H1 (cell line): Measurements from ENCODE around the gene PAX4. TPM values are rescaled to one million over a fixed set of nuclear protein-coding genes. Genes with fewer than 3 reads are reported as not detected.
A peak's percentile ranks its signal among the peaks of the same experiment; 100 is the strongest.

Source experiments
- BCL11A ChIP-seq, 2 experiments: IDR thresholded peaks; one replicate each; pipeline ENCODE4 v1.6.1; 2011; ENCODE audit warnings: low read depth in 2 of 2, low read length in 2 of 2, mild to moderate bottlenecking in 2 of 2
- CREB1 ChIP-seq: IDR thresholded peaks from 2 replicates; pipeline ENCODE4 v1.6.1; 2012; ENCODE audit warnings: inconsistent platforms
- EGR1 ChIP-seq: IDR thresholded peaks from 2 replicates; pipeline ENCODE4 v1.6.1; 2011; ENCODE audit warnings: low read depth, low read length, borderline replicate concordance
- EZH2 ChIP-seq: fragments of 200-600 bp; sonication (generic); IDR thresholded peaks from 2 replicates; pipeline ENCODE4 v1.7.1; 2012; ENCODE audit warnings: low read depth, mild to moderate bottlenecking, moderate library complexity, low read length, inconsistent platforms; ENCODE audit not compliant: severe bottlenecking
- GTF2F1 ChIP-seq: IDR thresholded peaks from 2 replicates; pipeline ENCODE4 v1.6.1; 2012; ENCODE audit warnings: low read depth, low read length, improper control_type of control experiment, borderline replicate concordance
- KDM4A ChIP-seq: IDR thresholded peaks from one replicate; pipeline ENCODE4 v1.7.1; 2012; ENCODE audit warnings: low read depth, mild to moderate bottlenecking, moderate library complexity, low read length, inconsistent platforms; ENCODE audit not compliant: severe bottlenecking
- KDM5A ChIP-seq: fragments of 200-600 bp; IDR thresholded peaks from 2 replicates; pipeline ENCODE4 v1.7.1; 2012; ENCODE audit warnings: mild to moderate bottlenecking, low read length, inconsistent platforms, mixed read lengths
- PHF8 ChIP-seq: fragments of 200-600 bp; sonication (generic); conservative IDR thresholded peaks from 2 replicates; pipeline ENCODE4 v1.7.1; 2012; ENCODE audit warnings: low read depth, mild to moderate bottlenecking, inconsistent platforms, low read length, moderate library complexity
- POLR2A ChIP-seq, 2 experiments: IDR thresholded peaks; 1 replicate in 1 of 2; 2 replicates in 1 of 2; pipeline ENCODE4 v1.6.1; 2011; ENCODE audit warnings: low read depth in 2 of 2, low read length in 2 of 2, mild to moderate bottlenecking in 2 of 2; ENCODE audit errors: control extremely low read depth in 1 of 2
- POLR2AphosphoS5 ChIP-seq: IDR thresholded peaks from 2 replicates; pipeline ENCODE4 v1.6.1; 2011; ENCODE audit warnings: low read depth, low read length
- RAD21 ChIP-seq, 2 experiments: IDR thresholded peaks in 1 of 2; conservative IDR thresholded peaks in 1 of 2; 2 replicates each; pipeline ENCODE4 v1.6.1; 2011; ENCODE audit warnings: low read depth in 2 of 2, low read length in 2 of 2, improper control_type of control experiment in 1 of 2, inconsistent platforms in 1 of 2, mild to moderate bottlenecking in 1 of 2, moderate library complexity in 1 of 2
- RBBP5 ChIP-seq: IDR thresholded peaks from 2 replicates; pipeline ENCODE4 v1.7.1; 2012; ENCODE audit warnings: low read depth, mild to moderate bottlenecking, inconsistent platforms, low read length, moderate library complexity, borderline replicate concordance
- SIN3A ChIP-seq, 2 experiments: IDR thresholded peaks in 1 of 2; conservative IDR thresholded peaks in 1 of 2; 2 replicates each; pipeline ENCODE4 v1.6.1; 2011 to 2012; ENCODE audit warnings: low read length in 2 of 2, improper control_type of control experiment in 1 of 2, low read depth in 1 of 2, mild to moderate bottlenecking in 1 of 2
- SP2 ChIP-seq: IDR thresholded peaks from 2 replicates; pipeline ENCODE4 v1.6.1; 2012; ENCODE audit warnings: mild to moderate bottlenecking, low read length, inconsistent platforms
- SRF ChIP-seq: IDR thresholded peaks from 2 replicates; pipeline ENCODE4 v1.6.1; 2011; ENCODE audit warnings: mild to moderate bottlenecking, low read depth, low read length, moderate library complexity
- TAF1 ChIP-seq: IDR thresholded peaks from 2 replicates; pipeline ENCODE4 v1.6.1; 2011; ENCODE audit warnings: mild to moderate bottlenecking, low read depth, low read length
- TBP ChIP-seq: IDR thresholded peaks from 2 replicates; pipeline ENCODE4 v1.6.1; 2011; ENCODE audit warnings: low read depth, low read length, improper control_type of control experiment
- YY1 ChIP-seq: IDR thresholded peaks from 2 replicates; pipeline ENCODE4 v1.6.1; 2011; ENCODE audit warnings: low read depth, mild to moderate bottlenecking, low read length
- polyA plus RNA-seq, 7 experiments: library from polyadenylated mRNA; depleted of rRNA in 3 of 7; stranded (reverse) in 5 of 7; unstranded in 2 of 7; fragments of >200 nt in 5 of 7; fragments of 200-250 nt in 2 of 7; gene quantifications; 1 replicate in 5 of 7; 2 replicates in 1 of 7; 4 replicates in 1 of 7; pipeline versions ENCODE4 v1.2.1 to v1.2.3, GENCODE V29; 2011 to 2013; ENCODE audit warnings: missing spikeins in 2 of 7, mixed read lengths in 2 of 7
- total RNA-seq: library from RNA; stranded (reverse); fragmentation: NEBNext Ultra II Directional; extraction: Animal tissue kit (Norgen Biotek cat#: 25700); gene quantifications from 2 replicates; pipeline ENCODE4 v1.2.1, GENCODE V29; 2021
- TF ChIP-seq, protein P1 (sequence below): IDR thresholded peaks from 2 replicates; pipeline ENCODE4 v1.6.1; 2012; ENCODE audit warnings: inconsistent platforms
- TF ChIP-seq, protein P2 (sequence below): IDR thresholded peaks from 2 replicates; pipeline ENCODE4 v1.6.1; 2012; ENCODE audit warnings: inconsistent platforms

Gene PAX4
- total and polyA plus RNA-seq, 2 of the 8 experiments (the other 6 are each of a cell fraction or from before 2014, with no cell fraction given), result 0.20 TPM; not detected in 1

DNA sequence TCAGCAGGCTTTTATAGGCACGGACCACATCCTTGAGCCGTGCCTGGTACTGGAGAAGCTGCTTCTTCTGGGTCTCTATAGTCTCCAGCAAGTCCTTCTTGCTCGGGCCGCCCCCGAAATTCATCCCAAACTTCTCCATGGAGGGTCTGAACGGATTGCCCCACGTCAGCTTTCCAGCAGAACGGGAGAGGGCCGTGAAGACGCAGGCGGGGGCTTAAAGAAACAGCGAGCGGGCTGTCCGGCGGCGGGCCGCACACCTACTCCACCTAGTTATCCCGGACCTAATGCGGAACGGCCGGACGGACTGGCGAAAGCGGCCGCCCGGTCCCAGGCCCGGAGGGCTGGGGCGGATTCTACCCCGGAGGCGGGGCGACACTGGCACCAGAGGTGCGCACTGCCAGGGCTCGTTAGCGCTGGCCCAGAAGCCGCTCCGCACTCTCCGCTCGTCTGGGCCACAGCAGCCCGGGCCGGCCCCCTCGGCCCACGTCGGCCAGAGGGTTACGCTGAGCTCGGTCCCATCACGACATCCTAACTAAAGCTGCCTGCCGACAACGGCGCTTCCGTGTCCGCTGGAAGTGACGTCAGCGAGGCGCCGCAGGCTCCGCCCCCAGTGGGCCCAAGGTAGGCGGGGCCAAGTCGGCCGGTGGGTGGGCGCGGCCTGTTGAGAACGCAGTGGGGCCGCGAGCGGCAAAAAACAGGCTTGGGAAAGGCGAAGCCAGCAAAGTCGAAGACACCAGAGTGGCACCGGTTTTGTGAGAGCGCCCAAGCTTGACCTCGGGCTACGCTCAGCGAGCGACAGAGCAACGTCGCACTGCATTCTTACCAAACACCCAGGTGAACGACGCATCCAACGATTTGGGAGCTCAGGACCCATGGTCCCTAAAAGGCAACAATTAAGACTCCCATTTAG, 32.6 kb downstream of the PAX4 start, which contains the start of gene GCC1 (continued):
- TF ChIP-seq, protein P1, sequence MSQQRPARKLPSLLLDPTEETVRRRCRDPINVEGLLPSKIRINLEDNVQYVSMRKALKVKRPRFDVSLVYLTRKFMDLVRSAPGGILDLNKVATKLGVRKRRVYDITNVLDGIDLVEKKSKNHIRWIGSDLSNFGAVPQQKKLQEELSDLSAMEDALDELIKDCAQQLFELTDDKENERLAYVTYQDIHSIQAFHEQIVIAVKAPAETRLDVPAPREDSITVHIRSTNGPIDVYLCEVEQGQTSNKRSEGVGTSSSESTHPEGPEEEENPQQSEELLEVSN, result peak; percentile 99
- TF ChIP-seq EZH2 (no peak), GTF2F1 (0 out of 2 replicates have a peak, but pooled peaks have one; percentile 70), TBP (peak; percentile 61; the same call in 1 of the 2 replicates), KDM5A (peak; percentile 64; the same call in 1 of the 2 replicates), RBBP5 (peak; percentile 80; the same call in 1 of the 2 replicates), KDM4A (peak; percentile 81), BCL11A (IDR thresholded peaks at IDR 0.05; ENCODE audit: low read depth in 2 of 2, low read length in 2 of 2) (no peak), YY1 (0 out of 2 replicates have a peak, but pooled peaks have one; percentile 32), CREB1 (peak; percentile 96), RAD21 (IDR thresholded peaks at IDR 0.05 in 1 of 2, conservative IDR thresholded peaks at IDR 0.05 in 1 of 2; ENCODE audit: low read depth in 2 of 2, low read length in 2 of 2) (no peak), POLR2A (IDR thresholded peaks at IDR 0.05; ENCODE audit: control extremely low read depth in 1 of 2, low read depth in 2 of 2, low read length in 2 of 2) (peak in 1 of 2 experiments; percentile 92; a peak in 2 of 3 replicates), SP2 (no peak), SRF (peak; percentile 57; the same call in 1 of the 2 replicates), SIN3A (conservative IDR thresholded peaks at IDR 0.05 in 1 of 2, IDR thresholded peaks at IDR 0.05 in 1 of 2; ENCODE audit: low read depth in 1 of 2, low read length in 2 of 2) (0 out of 4 replicates have a peak, but pooled peaks of 1 of the 2 experiments have one; percentile 62), POLR2AphosphoS5 (peak; percentile 91), EGR1 (no peak), PHF8 (peak; percentile 89), TAF1 (peak; percentile 88)
- TF ChIP-seq, protein P2, sequence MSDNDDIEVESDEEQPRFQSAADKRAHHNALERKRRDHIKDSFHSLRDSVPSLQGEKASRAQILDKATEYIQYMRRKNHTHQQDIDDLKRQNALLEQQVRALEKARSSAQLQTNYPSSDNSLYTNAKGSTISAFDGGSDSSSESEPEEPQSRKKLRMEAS, result peak; percentile 96
